ENCODE data around the gene BBS9. TPM values are rescaled to one million over a fixed set of nuclear protein-coding genes. Genes with fewer than 3 reads are reported as not detected.

Gene BBS9
- total RNA-seq, 1 experiment from 2014 or later, result 5.7 TPM

GRCh38 chr7:33087858-33088257 lies 41.5 kb upstream of the BBS9 start:
- H4K20me1 ChIP-seq (ENCODE audit: low read length), result no peaks in the 10 kb centered on the region

GRCh38 chr7:33089142-33089541 lies 40.2 kb upstream of the BBS9 start:
- peaks cover 3% of the 10 kb centered on the region; the same call in 1 of the 2 replicates for H3K36me3 ChIP-seq (ENCODE audit: low read depth, low read length)
- H3K4me1 ChIP-seq (ENCODE audit: insufficient read depth, low read length), result peaks cover 8% of the 10 kb centered on the region; the same call in 1 of the 2 replicates
- no peaks in the 10 kb centered on the region for H3F3A ChIP-seq (ENCODE audit: low read length, unreplicated experiment)
- H4K20me1 ChIP-seq (ENCODE audit: low read length), result no peaks in the 10 kb centered on the region
- no peaks in the 10 kb centered on the region for H3K27me3 ChIP-seq (ENCODE audit: low read length)
- no peak overlapping the region for H3K4me2 ChIP-seq (ENCODE audit: low read length)
- POLR2A ChIA-PET (ENCODE audit: unreplicated experiment), result no interaction called here
- H3K9me3 ChIP-seq (ENCODE audit: low read length), result no peaks in the 10 kb centered on the region
- BruUV-seq (replicated peaks), result no TSS peak
- H3K9ac ChIP-seq (ENCODE audit: low read length), result no peak overlapping the region
- intact Hi-C loops (cut with micrococcal nuclease), result no loop called here
- H3K27ac ChIP-seq (ENCODE audit: low read length), result no peak overlapping the region
- TF ChIP-seq EZH2 (IDR thresholded peaks at IDR 0.05; ENCODE audit: low read length, unreplicated experiment) (no peak), EZH2phosphoT487 (IDR thresholded peaks at IDR 0.05; ENCODE audit: borderline replicate concordance, low read length) (no peak)
- TF ChIP-seq, protein P1, sequence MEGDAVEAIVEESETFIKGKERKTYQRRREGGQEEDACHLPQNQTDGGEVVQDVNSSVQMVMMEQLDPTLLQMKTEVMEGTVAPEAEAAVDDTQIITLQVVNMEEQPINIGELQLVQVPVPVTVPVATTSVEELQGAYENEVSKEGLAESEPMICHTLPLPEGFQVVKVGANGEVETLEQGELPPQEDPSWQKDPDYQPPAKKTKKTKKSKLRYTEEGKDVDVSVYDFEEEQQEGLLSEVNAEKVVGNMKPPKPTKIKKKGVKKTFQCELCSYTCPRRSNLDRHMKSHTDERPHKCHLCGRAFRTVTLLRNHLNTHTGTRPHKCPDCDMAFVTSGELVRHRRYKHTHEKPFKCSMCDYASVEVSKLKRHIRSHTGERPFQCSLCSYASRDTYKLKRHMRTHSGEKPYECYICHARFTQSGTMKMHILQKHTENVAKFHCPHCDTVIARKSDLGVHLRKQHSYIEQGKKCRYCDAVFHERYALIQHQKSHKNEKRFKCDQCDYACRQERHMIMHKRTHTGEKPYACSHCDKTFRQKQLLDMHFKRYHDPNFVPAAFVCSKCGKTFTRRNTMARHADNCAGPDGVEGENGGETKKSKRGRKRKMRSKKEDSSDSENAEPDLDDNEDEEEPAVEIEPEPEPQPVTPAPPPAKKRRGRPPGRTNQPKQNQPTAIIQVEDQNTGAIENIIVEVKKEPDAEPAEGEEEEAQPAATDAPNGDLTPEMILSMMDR (conservative IDR thresholded peaks at IDR 0.05; ENCODE audit: low read depth, low read length), result no peak
- ATAC-seq (no peak), DNase-seq (no peak)
- CTCF ChIA-PET, result no interaction called here
- no peak overlapping the region for H2AFZ ChIP-seq (ENCODE audit: low read length)
- no peaks in the 10 kb centered on the region for H3K9me2 ChIP-seq (replicated peaks; ENCODE audit: low read length)
- no peaks in the 10 kb centered on the region for H3K79me2 ChIP-seq (ENCODE audit: low read length)
- no peak overlapping the region for H3K4me3 ChIP-seq (ENCODE audit: low read length)

More at GRCh38 chr7:33087858-33088257, 41.5 kb upstream of the BBS9 start:
- no peak for DNase-seq
- H3K36me3 ChIP-seq (ENCODE audit: low read depth, low read length), result no peaks in the 10 kb centered on the region
- H3K9ac ChIP-seq (ENCODE audit: low read length), result no peak overlapping the region
- H3K9me3 ChIP-seq (ENCODE audit: low read length), result no peaks in the 10 kb centered on the region
- TF ChIP-seq, protein P1 (conservative IDR thresholded peaks at IDR 0.05; ENCODE audit: low read depth, low read length), result no peak
- TF ChIP-seq EZH2 (IDR thresholded peaks at IDR 0.05; ENCODE audit: low read length, unreplicated experiment) (no peak), EZH2phosphoT487 (IDR thresholded peaks at IDR 0.05; ENCODE audit: borderline replicate concordance, low read length) (no peak)
- H3K27me3 ChIP-seq (ENCODE audit: low read length), result no peaks in the 10 kb centered on the region
- peaks cover 8% of the 10 kb centered on the region; the same call in 1 of the 2 replicates for H3K4me1 ChIP-seq (ENCODE audit: insufficient read depth, low read length)
- no TSS peak for BruUV-seq (replicated peaks)
- H2AFZ ChIP-seq (ENCODE audit: low read length), result no peak overlapping the region
- no peaks in the 10 kb centered on the region for H3K9me2 ChIP-seq (replicated peaks; ENCODE audit: low read length)
- ATAC-seq, result no peak
- ChIA-PET CTCF (no interaction called here), POLR2A (ENCODE audit: unreplicated experiment) (no interaction called here)
- no peaks in the 10 kb centered on the region for H3F3A ChIP-seq (ENCODE audit: low read length, unreplicated experiment)
- no peaks in the 10 kb centered on the region for H3K79me2 ChIP-seq (ENCODE audit: low read length)
- H3K4me2 ChIP-seq (ENCODE audit: low read length), result no peak overlapping the region
- no peak overlapping the region for H3K27ac ChIP-seq (ENCODE audit: low read length)
- intact Hi-C loops (cut with micrococcal nuclease), result no loop called here
- no peak overlapping the region for H3K4me3 ChIP-seq (ENCODE audit: low read length)

GRCh38 chr7:33091111-33091531 lies 38.2 kb upstream of the BBS9 start:
- Histone ChIP-seq H3K36me3 (ENCODE audit: low read depth, low read length) (peaks cover 6% of the 10 kb centered on the region; the same call in 1 of the 2 replicates), H3F3A (ENCODE audit: low read length, unreplicated experiment) (no peaks in the 10 kb centered on the region), H3K9me2 (replicated peaks; ENCODE audit: low read length) (no peaks in the 10 kb centered on the region), H3K27me3 (ENCODE audit: low read length) (no peaks in the 10 kb centered on the region), H3K79me2 (ENCODE audit: low read length) (no peaks in the 10 kb centered on the region), H3K4me2 (ENCODE audit: low read length) (peak overlapping the region; percentile 35; the same call in 1 of the 2 replicates), H4K20me1 (ENCODE audit: low read length) (no peaks in the 10 kb centered on the region), H3K9me3 (ENCODE audit: low read length) (no peaks in the 10 kb centered on the region), H3K4me3 (ENCODE audit: low read length) (no peak overlapping the region), H2AFZ (ENCODE audit: low read length) (no peak overlapping the region), H3K4me1 (ENCODE audit: insufficient read depth, low read length) (peaks cover 8% of the 10 kb centered on the region; the same call in 1 of the 2 replicates), H3K27ac (ENCODE audit: low read length) (no peak overlapping the region), H3K9ac (ENCODE audit: low read length) (no peak overlapping the region)
- BruUV-seq (replicated peaks), result no TSS peak
- TF ChIP-seq EZH2phosphoT487 (IDR thresholded peaks at IDR 0.05; ENCODE audit: borderline replicate concordance, low read length) (no peak), EZH2 (IDR thresholded peaks at IDR 0.05; ENCODE audit: low read length, unreplicated experiment) (no peak)
- TF ChIP-seq, protein P1 (conservative IDR thresholded peaks at IDR 0.05; ENCODE audit: low read depth, low read length), result no peak
- ATAC-seq (peak; percentile 9; the same call in 1 of the 2 replicates), DNase-seq (peak; percentile 40)
- POLR2A ChIA-PET (ENCODE audit: unreplicated experiment), result no interaction called here
- intact Hi-C loops (cut with micrococcal nuclease), result no loop called here
- CTCF ChIA-PET, result no interaction called here
